GM23338 (cell line): ENCODE data around the gene MICAL3. TPM values are rescaled to one million over a fixed set of nuclear protein-coding genes. Genes with fewer than 3 reads are reported as not detected.

Source experiments
- ATAC-seq: fragments of 200-7000 bp; cut with Tn5 transposase; 3 replicates; pipeline ENCODE4 v1.9.1; 2020
- DNase-seq: peaks from one replicate; pipeline ENCODE4 v3.0.0-alpha.2; 2015; ENCODE audit warnings: low spot score
- H2AFZ ChIP-seq: fragments of 200-600 bp; sonication (generic); 2 replicates; pipeline ENCODE4 v1.8.0; 2016; ENCODE audit warnings: antibody characterized with exemption, mild to moderate bottlenecking, moderate library complexity
- H3F3A ChIP-seq: fragments of 200-600 bp; sonication (generic); replicated peaks from 2 replicates; pipeline ENCODE4 v1.8.0; 2017; ENCODE audit warnings: antibody characterized with exemption, mixed run types, low read depth
- H3K27ac ChIP-seq: fragments of 200-600 bp; sonication (generic); 2 replicates; pipeline ENCODE4 v1.6.1; 2016; ENCODE audit warnings: low read depth
- H3K27me3 ChIP-seq: fragments of 200-600 bp; sonication (generic); 2 replicates; pipeline ENCODE4 v1.8.0; 2016; ENCODE audit warnings: mild to moderate bottlenecking, mixed run types, moderate library complexity; ENCODE audit not compliant: insufficient read depth
- H3K36me3 ChIP-seq: fragments of 200-600 bp; sonication (generic); 2 replicates; pipeline ENCODE4 v1.8.0; 2016; ENCODE audit warnings: mild to moderate bottlenecking; ENCODE audit not compliant: insufficient read depth
- H3K4me1 ChIP-seq: fragments of 200-600 bp; sonication (generic); 2 replicates; pipeline ENCODE4 v1.8.0; 2016; ENCODE audit warnings: mild to moderate bottlenecking, moderate library complexity; ENCODE audit not compliant: insufficient read depth
- H3K4me2 ChIP-seq: fragments of 200-600 bp; sonication (generic); 2 replicates; pipeline ENCODE4 v1.7.1; 2017; ENCODE audit warnings: mixed run types
- H3K4me3 ChIP-seq: fragments of 200-600 bp; sonication (generic); 2 replicates; pipeline ENCODE4 v1.6.1; 2016; ENCODE audit warnings: mixed run types
- H3K79me2 ChIP-seq: fragments of 200-600 bp; sonication (generic); replicated peaks from 2 replicates; pipeline ENCODE4 v1.8.0; 2017; ENCODE audit warnings: mild to moderate bottlenecking; ENCODE audit not compliant: insufficient read depth
- H3K9me2 ChIP-seq: fragments of 200-600 bp; sonication (generic); 2 replicates; pipeline ENCODE4 v1.8.0; 2017; ENCODE audit not compliant: insufficient read depth
- H4K20me1 ChIP-seq: fragments of 200-600 bp; sonication (generic); replicated peaks from 2 replicates; pipeline ENCODE4 v1.8.0; 2017; ENCODE audit warnings: mild to moderate bottlenecking; ENCODE audit not compliant: insufficient read depth
- H3K27ac Mint-ChIP-seq: 2 replicates; pipeline ENCODE4 v1.8.0; 2020; ENCODE audit warnings: inconsistent platforms, mild to moderate bottlenecking, moderate library complexity, mixed read lengths
- H3K27me3 Mint-ChIP-seq: 3 replicates; pipeline ENCODE4 v1.8.0; 2022; ENCODE audit warnings: low read depth, mild to moderate bottlenecking, moderate library complexity, mixed read lengths, inconsistent platforms; ENCODE audit not compliant: insufficient read depth, poor library complexity
- H3K36me3 Mint-ChIP-seq: 3 replicates; pipeline ENCODE4 v1.8.0; 2021; ENCODE audit warnings: low read depth, mild to moderate bottlenecking, inconsistent platforms, moderate library complexity, mixed read lengths
- H3K4me1 Mint-ChIP-seq: 3 replicates; pipeline ENCODE4 v1.8.0; 2020; ENCODE audit warnings: mild to moderate bottlenecking, inconsistent platforms, mixed read lengths
- H3K4me3 Mint-ChIP-seq: 3 replicates; pipeline ENCODE4 v1.8.0; 2021; ENCODE audit warnings: moderate library complexity, mild to moderate bottlenecking, inconsistent platforms, mixed read lengths
- H3K9me3 Mint-ChIP-seq: 3 replicates; pipeline ENCODE4 v1.8.0; 2020; ENCODE audit warnings: moderate library complexity, mild to moderate bottlenecking, inconsistent platforms, mixed read lengths
- CREB1 ChIP-seq: fragments of 250-450 bp; sonication (Bioruptor Pico); IDR thresholded peaks from 2 replicates; pipeline ENCODE4 v1.5.0; 2020; ENCODE audit warnings: low read depth, mild to moderate bottlenecking, moderate library complexity
- CTCF ChIP-seq, 2 experiments: fragments of 200-600 bp in 1 of 2; sonication (generic) in 1 of 2; conservative IDR thresholded peaks; 2 replicates each; pipeline versions ENCODE4 v1.5.1 to v1.6.1; 2016 to 2017; ENCODE audit warnings: antibody characterized with exemption in 2 of 2, low read depth in 2 of 2, mild to moderate bottlenecking in 2 of 2, moderate library complexity in 1 of 2
- EZH2 ChIP-seq: fragments of 200-600 bp; sonication (generic); IDR thresholded peaks from one replicate; pipeline ENCODE4 v1.8.0; 2017; ENCODE audit warnings: antibody characterized with exemption, mild to moderate bottlenecking, low read depth; ENCODE audit not compliant: unreplicated experiment
- EZH2phosphoT487 ChIP-seq: fragments of 200-600 bp; sonication (generic); IDR thresholded peaks from one replicate; pipeline ENCODE4 v1.8.1; 2018; ENCODE audit warnings: antibody characterized with exemption; ENCODE audit not compliant: unreplicated experiment
- JUNB ChIP-seq: IDR thresholded peaks from one replicate; pipeline ENCODE4 v1.6.1; 2016; ENCODE audit warnings: antibody characterized with exemption; ENCODE audit not compliant: unreplicated experiment
- NANOG ChIP-seq: IDR thresholded peaks from 2 replicates; pipeline ENCODE4 v1.6.1; 2016; ENCODE audit warnings: antibody characterized with exemption, borderline replicate concordance
- POLR2AphosphoS5 ChIP-seq: IDR thresholded peaks from 2 replicates; pipeline ENCODE4 v1.6.1; 2016; ENCODE audit warnings: antibody characterized with exemption, low read depth
- STAT1 ChIP-seq: IDR thresholded peaks from one replicate; pipeline ENCODE4 v1.6.1; 2016; ENCODE audit warnings: antibody characterized with exemption; ENCODE audit not compliant: unreplicated experiment
- ZNF114 ChIP-seq: fragments of 250-450 bp; sonication (Bioruptor Pico); IDR thresholded peaks from 2 replicates; pipeline ENCODE4 v1.5.0; 2020; ENCODE audit warnings: mild to moderate bottlenecking, moderate library complexity
- ZNF331 ChIP-seq: fragments of 250-450 bp; sonication (Bioruptor Pico); IDR thresholded peaks from 2 replicates; pipeline ENCODE4 v1.5.0; 2020; ENCODE audit warnings: low read depth, mild to moderate bottlenecking, moderate library complexity
- ZNF462 ChIP-seq: fragments of 250-450 bp; sonication (Bioruptor Pico); IDR thresholded peaks from 2 replicates; pipeline ENCODE4 v1.5.0; 2020; ENCODE audit warnings: mild to moderate bottlenecking, moderate library complexity
- polyA plus RNA-seq: library from polyadenylated mRNA; unstranded; fragments of >200 nt; fragmentation: Nextera tagmentation; extraction: Ambion mirVana; gene quantifications from 2 replicates; pipeline ENCODE4 v1.2.1, GENCODE V29; 2016
- total RNA-seq: library from RNA; depleted of rRNA; stranded (reverse); fragments of >200 nt; shearing (Covaris generic); gene quantifications from 2 replicates; pipeline ENCODE4 v1.2.3, GENCODE V29; 2014
- TF ChIP-seq, protein P1 (sequence below): IDR thresholded peaks from 2 replicates; pipeline ENCODE4 v1.6.1; 2016; ENCODE audit warnings: antibody characterized with exemption
- TF ChIP-seq, protein P2 (sequence below): IDR thresholded peaks from one replicate; pipeline ENCODE4 v1.6.1; 2018; ENCODE audit warnings: antibody characterized with exemption; ENCODE audit not compliant: unreplicated experiment

Gene MICAL3
- total and polyA plus RNA-seq, 2 experiments from 2014 or later, result 10.1 to 33.9 TPM

- ATAC-seq, result peak; percentile 24
- no peak for DNase-seq
- peaks cover 92% of the 10 kb centered on the region for H3K79me2 ChIP-seq
- Mint-ChIP-seq H3K9me3 (no peaks in the 10 kb centered on the region), H3K4me1 (peaks cover 24% of the 10 kb centered on the region), H3K36me3 (no peaks in the 10 kb centered on the region), H3K4me3 (no peak overlapping the region), H3K27me3 (peaks cover 2% of the 10 kb centered on the region), H3K27ac (no peak overlapping the region; the same call in 1 of the 2 replicates)
- no peaks in the 10 kb centered on the region for H3K9me2 ChIP-seq
- no peaks in the 10 kb centered on the region for H3K4me1 ChIP-seq
- H3K36me3 ChIP-seq, result no peaks in the 10 kb centered on the region
- no peak overlapping the region for H3K27ac ChIP-seq
- H3F3A ChIP-seq, result no peaks in the 10 kb centered on the region
- TF ChIP-seq, protein P1, sequence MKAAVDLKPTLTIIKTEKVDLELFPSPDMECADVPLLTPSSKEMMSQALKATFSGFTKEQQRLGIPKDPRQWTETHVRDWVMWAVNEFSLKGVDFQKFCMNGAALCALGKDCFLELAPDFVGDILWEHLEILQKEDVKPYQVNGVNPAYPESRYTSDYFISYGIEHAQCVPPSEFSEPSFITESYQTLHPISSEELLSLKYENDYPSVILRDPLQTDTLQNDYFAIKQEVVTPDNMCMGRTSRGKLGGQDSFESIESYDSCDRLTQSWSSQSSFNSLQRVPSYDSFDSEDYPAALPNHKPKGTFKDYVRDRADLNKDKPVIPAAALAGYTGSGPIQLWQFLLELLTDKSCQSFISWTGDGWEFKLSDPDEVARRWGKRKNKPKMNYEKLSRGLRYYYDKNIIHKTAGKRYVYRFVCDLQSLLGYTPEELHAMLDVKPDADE, result no peak
- TF ChIP-seq ZNF331, result no peak
- no peak for TF ChIP-seq NANOG
- TF ChIP-seq CTCF (conservative IDR thresholded peaks at IDR 0.05; ENCODE audit: low read depth in 2 of 2), result no peak
- no peak for TF ChIP-seq CREB1 (CRISPR knock-in tag)
- TF ChIP-seq POLR2AphosphoS5, result no peak
- TF ChIP-seq, protein P2, sequence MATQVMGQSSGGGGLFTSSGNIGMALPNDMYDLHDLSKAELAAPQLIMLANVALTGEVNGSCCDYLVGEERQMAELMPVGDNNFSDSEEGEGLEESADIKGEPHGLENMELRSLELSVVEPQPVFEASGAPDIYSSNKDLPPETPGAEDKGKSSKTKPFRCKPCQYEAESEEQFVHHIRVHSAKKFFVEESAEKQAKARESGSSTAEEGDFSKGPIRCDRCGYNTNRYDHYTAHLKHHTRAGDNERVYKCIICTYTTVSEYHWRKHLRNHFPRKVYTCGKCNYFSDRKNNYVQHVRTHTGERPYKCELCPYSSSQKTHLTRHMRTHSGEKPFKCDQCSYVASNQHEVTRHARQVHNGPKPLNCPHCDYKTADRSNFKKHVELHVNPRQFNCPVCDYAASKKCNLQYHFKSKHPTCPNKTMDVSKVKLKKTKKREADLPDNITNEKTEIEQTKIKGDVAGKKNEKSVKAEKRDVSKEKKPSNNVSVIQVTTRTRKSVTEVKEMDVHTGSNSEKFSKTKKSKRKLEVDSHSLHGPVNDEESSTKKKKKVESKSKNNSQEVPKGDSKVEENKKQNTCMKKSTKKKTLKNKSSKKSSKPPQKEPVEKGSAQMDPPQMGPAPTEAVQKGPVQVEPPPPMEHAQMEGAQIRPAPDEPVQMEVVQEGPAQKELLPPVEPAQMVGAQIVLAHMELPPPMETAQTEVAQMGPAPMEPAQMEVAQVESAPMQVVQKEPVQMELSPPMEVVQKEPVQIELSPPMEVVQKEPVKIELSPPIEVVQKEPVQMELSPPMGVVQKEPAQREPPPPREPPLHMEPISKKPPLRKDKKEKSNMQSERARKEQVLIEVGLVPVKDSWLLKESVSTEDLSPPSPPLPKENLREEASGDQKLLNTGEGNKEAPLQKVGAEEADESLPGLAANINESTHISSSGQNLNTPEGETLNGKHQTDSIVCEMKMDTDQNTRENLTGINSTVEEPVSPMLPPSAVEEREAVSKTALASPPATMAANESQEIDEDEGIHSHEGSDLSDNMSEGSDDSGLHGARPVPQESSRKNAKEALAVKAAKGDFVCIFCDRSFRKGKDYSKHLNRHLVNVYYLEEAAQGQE, result no peak
- no peak for TF ChIP-seq ZNF114
- no peak for TF ChIP-seq EZH2
- TF ChIP-seq STAT1, result no peak
- TF ChIP-seq JUNB, result no peak
- TF ChIP-seq EZH2phosphoT487, result no peak
- no peak for TF ChIP-seq ZNF462 (CRISPR knock-in tag)
- no peak overlapping the region for H3K4me2 ChIP-seq
- no peaks in the 10 kb centered on the region for H3K27me3 ChIP-seq
- H2AFZ ChIP-seq, result no peak overlapping the region
- H4K20me1 ChIP-seq, result peaks cover 5% of the 10 kb centered on the region; the same call in 1 of the 2 replicates
- no peak overlapping the region for H3K4me3 ChIP-seq
Observed at GRCh38 chr22:17952273-17952801, 72.0 kb downstream of the MICAL3 start.
